HG03175 (cell line): ENCODE data around the gene SHC4.
A peak's percentile ranks its signal among the peaks of the same experiment; 100 is the strongest.

Source experiments
- ATAC-seq: cut with Tn5 transposase; IDR thresholded peaks from one replicate; pipeline ENCODE4 v1.9.1; 2021; ENCODE audit warnings: mild to moderate bottlenecking, moderate library complexity; ENCODE audit not compliant: unreplicated experiment

The SHC4 gene, protein sequence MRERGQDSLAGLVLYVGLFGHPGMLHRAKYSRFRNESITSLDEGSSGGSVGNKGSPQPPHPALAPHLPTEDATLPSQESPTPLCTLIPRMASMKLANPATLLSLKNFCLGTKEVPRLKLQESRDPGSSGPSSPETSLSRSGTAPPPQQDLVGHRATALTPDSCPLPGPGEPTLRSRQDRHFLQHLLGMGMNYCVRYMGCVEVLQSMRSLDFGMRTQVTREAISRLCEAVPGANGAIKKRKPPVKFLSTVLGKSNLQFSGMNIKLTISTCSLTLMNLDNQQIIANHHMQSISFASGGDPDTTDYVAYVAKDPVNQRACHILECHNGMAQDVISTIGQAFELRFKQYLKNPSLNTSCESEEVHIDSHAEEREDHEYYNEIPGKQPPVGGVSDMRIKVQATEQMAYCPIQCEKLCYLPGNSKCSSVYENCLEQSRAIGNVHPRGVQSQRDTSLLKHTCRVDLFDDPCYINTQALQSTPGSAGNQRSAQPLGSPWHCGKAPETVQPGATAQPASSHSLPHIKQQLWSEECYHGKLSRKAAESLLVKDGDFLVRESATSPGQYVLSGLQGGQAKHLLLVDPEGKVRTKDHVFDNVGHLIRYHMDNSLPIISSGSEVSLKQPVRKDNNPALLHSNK

GRCh38 chr15:48963524-48964113, at the start of gene SHC4:
Gene SHC4 (minus strand): TSS chr15:48963919. CDS start chr15:48963015, 904 bp downstream.
- no peak for ATAC-seq

DNA sequence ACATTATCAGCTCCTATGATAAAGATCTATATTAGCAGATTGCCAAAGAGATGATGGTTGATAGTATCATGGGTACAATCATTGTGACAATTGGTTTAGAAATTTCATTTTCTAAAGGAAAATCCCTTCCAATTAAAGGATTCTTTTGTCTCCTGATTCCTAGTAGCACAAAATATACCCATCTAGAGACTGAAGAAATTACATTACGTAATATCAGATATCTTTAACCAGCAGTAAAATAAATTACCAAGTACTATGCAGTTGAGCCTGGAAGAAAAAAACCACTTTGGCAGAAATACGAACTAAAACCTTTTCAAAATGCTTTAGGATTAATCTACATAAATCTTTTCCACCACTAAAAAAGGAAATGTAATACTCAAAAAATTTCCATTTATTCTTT, 35.6 kb upstream of the SHC4 start:
- no peak for ATAC-seq

GRCh38 chr15:48996276-48996675, 32.6 kb upstream of the SHC4 start:
- ATAC-seq: no peak

GRCh38 chr15:48993380-48993779, 29.7 kb upstream of the SHC4 start:
- no peak for ATAC-seq

- ATAC-seq: peak; percentile 89
These were observed 28.8 kb upstream of the SHC4 start for GRCh38 chr15:48992545-48992944.

DNA sequence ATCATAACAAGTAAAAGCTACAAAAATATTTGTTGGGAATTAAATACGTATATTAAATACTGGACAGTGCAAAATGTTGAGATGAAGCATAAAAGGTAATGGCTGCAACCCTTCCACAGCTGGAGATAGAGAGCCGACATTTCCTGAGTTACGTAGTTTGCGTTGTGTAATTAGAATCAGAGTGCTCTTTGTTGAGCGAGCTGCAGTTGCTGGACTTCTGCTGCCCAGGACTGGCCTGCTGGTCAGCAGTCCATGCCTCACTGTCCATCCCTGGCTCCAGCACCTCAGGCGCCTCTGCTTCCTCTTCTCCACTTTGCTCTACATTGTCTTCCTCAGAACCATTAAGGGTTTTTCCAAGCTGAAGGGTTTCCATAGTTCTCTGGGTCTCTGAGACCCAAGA, 28.4 kb upstream of the SHC4 start:
- ATAC-seq: no peak

GRCh38 chr15:48989170-48989569, 25.5 kb upstream of the SHC4 start:
- no peak for ATAC-seq

DNA sequence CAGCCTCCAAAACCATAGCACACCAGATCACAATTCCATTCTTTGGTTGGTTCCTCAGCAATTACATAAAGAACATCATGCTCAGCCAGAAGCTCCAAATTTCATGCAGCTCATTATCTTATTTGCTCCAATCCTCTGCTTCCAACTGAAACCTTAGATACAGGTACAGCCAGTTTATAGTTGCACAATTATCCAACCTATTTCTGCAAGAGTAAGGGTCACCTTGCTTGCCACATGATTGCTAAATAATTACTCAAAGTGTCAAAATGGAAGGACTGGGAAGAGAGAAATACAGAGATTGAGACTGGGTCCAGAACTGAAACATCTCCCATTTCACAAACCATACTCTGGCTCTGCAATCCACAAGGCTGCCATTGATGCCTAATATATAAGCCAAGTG, 23.4 kb upstream of the SHC4 start:
- ATAC-seq: no peak

GRCh38 chr15:48986240-48986639, 22.5 kb upstream of the SHC4 start:
- no peak for ATAC-seq

DNA sequence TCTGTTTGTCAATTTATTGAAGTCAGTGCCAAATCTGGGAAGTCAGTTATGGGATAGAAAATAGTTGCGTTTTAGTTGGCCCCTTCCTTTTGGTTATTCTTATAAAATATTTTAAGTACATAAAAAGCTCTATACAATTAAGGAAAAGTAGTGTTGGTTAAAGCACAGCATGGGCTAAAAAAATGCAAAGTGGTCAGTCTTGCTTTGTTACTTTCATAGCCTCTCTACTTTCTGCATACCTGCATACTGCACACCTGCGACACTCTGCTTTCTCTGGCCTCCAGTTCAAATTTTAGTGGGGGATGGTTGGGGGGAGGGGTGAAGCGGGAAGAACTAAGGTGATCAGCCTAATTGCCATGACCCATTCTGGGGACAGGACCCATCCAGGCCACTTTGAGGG, 21.8 kb upstream of the SHC4 start:
- no peak for ATAC-seq

DNA sequence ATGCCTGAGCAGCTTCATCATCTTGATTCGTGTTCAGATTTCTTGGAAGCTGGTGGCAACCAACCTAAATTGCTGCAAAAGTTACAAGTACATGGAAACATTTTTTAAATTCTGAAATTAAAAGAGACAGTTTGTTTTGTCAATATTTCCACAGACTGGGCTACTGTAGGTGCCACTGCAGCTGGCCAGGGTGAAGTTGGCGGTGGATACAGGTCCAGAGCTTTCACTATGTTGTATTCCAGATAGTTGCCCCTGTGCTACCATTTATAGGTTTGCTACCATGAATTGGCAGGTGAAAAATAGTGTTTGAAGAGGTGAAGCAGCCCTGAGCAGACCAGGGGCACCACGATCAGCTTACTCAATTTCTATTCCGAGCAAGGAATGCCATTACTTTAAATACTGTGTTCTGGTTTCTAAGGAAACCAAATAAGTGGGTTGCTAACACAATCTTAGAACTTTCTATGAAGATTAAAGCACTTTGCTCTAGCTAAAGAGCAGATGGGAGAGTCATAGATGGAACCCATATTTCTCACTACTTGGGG, 21.2 kb upstream of the SHC4 start:
- ATAC-seq: no peak

- no peak for ATAC-seq
These were observed 20.4 kb upstream of the SHC4 start for GRCh38 chr15:48984021-48984710.

- ATAC-seq: no peak
These were observed 19.6 kb upstream of the SHC4 start for GRCh38 chr15:48983300-48983699.

DNA sequence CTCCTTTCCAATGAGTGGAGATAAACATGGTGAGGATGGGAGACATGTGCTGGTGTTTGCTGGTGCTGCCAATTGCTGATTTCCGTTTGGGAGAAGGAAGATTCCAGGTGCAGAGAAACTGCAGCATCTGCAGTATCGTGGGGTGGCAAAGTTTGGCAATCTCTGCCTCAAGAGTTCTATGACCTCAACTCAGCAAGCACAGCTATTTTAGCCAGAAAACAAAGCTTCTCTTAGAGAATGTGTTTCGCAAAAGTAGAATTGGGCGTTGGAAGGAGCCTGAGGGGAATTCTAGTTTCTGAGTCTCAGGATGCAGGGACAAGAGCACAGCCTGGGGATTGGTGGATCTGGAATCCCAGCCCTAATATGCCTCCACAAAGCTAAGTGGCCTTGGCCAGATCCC, 18.2 kb upstream of the SHC4 start:
- ATAC-seq: no peak

- ATAC-seq: no peak
These were observed 14.9 kb upstream of the SHC4 start for GRCh38 chr15:48978638-48979037.

DNA sequence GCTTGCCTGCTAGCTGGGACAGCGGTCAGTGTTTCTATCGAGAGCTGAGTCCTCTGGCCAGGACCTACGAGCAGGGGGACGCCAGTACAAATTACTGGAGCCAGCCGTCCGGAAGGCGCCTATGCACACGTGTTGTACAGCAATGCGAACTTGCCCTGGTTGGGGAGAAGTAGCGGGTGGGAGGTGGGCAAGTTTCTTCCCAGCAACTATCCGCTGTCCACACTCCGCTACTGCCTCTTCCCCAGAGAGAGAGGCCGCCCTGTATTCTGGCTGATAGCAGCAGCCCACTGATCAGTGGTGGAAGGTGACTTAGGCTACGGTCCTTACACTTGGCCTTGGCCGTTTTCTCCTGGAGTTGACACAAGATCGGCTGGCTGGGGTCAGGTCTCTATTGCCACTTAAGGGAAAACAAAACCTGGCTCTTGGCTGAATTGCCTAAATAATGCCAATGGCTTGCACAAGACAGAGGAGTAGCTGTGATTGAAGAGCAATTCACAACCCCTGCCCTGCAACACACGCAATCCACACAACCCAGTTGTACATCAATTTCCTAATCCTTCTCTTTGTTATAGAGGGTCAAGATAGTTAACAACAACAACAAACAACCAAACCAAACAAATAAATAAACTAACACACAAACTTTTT, 12.8 kb upstream of the SHC4 start:
- ATAC-seq: no peak

GRCh38 chr15:48975472-48976419, 12.0 kb upstream of the SHC4 start:
- peak; percentile 98 for ATAC-seq

- no peak for ATAC-seq
These were observed 11.2 kb upstream of the SHC4 start for GRCh38 chr15:48974882-48975281.

DNA sequence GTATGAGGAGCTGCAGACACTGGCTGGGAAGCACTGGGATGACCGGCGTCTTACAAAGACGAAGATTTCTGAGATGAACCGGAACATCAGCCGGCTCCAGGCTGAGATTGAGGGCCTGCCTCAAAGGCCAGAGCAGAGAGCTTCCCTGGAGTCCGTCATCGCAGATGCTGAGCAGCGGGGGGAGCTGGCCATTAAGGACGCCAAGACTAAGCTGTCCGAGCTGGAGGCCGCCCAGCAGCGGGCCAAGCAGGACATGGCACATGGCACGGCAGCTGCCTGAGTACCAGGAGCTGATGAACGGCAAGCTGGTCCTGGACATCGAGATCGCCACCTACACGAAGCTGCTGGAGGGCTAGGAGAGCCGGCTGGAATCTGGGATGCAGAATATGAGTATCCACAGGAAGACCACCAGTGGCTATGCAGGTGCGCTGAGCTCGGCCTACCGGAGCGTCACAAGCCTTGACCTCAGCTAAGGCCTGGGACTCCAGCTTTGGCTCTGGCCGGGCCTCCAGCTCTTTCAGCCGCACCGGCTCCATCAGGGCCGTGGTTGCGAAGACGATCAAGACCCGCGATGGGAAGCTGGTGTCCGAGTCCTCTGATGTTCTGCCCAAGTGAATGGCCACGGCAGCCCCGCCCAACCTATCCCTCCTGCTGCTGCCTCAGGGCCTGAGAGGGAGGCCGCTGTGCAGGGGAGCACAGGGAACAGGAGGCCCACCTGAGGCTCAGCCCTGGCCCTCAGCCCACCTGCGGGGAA, 9.2 kb upstream of the SHC4 start:
- ATAC-seq: no peak
